SK-N-SH treated with all-trans-retinoic acid at 6 μM for 48 hours (cell line): Measurements from ENCODE around the gene RAB3IP.

Source experiments
- ATAC-seq: fragments of 200-7000 bp; cut with Tn5 transposase; 3 replicates; pipeline ENCODE4 v1.9.1; 2020; ENCODE audit warnings: mild to moderate bottlenecking, moderate library complexity
- ARNTL ChIP-seq: fragments of 450-650 bp; formaldehyde crosslinking; IDR thresholded peaks from 2 replicates; pipeline ENCODE4 v1.5.0; 2020; ENCODE audit warnings: low read depth, mild to moderate bottlenecking, moderate library complexity, borderline replicate concordance
- BACH2 ChIP-seq: fragments of 250-450 bp; sonication (Bioruptor Pico); IDR thresholded peaks from 2 replicates; pipeline ENCODE4 v1.9.0; 2021; ENCODE audit warnings: mild to moderate bottlenecking, borderline replicate concordance
- CSDC2 ChIP-seq: fragments of 250-450 bp; sonication (Bioruptor Pico); IDR thresholded peaks from 2 replicates; pipeline ENCODE4 v1.5.0; 2020; ENCODE audit warnings: mild to moderate bottlenecking, moderate library complexity
- ESRRG ChIP-seq: fragments of 250-450 bp; sonication (Bioruptor Pico); IDR thresholded peaks from 2 replicates; pipeline ENCODE4 v1.6.1; 2021; ENCODE audit warnings: mild to moderate bottlenecking
- GLIS3 ChIP-seq: fragments of 250-450 bp; sonication (Bioruptor Pico); IDR thresholded peaks from 2 replicates; pipeline ENCODE4 v1.5.0; 2020; ENCODE audit warnings: mild to moderate bottlenecking, moderate library complexity
- ISL1 ChIP-seq: fragments of 250-450 bp; sonication (Bioruptor Pico); IDR thresholded peaks from 2 replicates; pipeline ENCODE4 v2.1.2; 2022; ENCODE audit warnings: mild to moderate bottlenecking, moderate library complexity
- OSR1 ChIP-seq: fragments of 250-450 bp; sonication (Bioruptor Pico); IDR thresholded peaks from 2 replicates; pipeline ENCODE4 v1.8.0; 2022; ENCODE audit warnings: moderate library complexity, mild to moderate bottlenecking, inconsistent platforms
- RARB ChIP-seq: fragments of 250-450 bp; sonication (Bioruptor Pico); IDR thresholded peaks from 2 replicates; pipeline ENCODE4 v1.8.0; 2021; ENCODE audit warnings: mild to moderate bottlenecking, moderate library complexity
- SNAI2 ChIP-seq: fragments of 250-450 bp; sonication (Bioruptor Pico); IDR thresholded peaks from 2 replicates; pipeline ENCODE4 v1.5.0; 2020; ENCODE audit warnings: mild to moderate bottlenecking, moderate library complexity
- TCF4 ChIP-seq: fragments of 250-450 bp; sonication (Bioruptor Pico); IDR thresholded peaks from 2 replicates; pipeline ENCODE4 v1.8.0; 2021; ENCODE audit warnings: mild to moderate bottlenecking, moderate library complexity, borderline replicate concordance
- TOX ChIP-seq: fragments of 250-450 bp; sonication (Bioruptor Pico); IDR thresholded peaks from 2 replicates; pipeline ENCODE4 v1.8.0; 2021; ENCODE audit warnings: mild to moderate bottlenecking, moderate library complexity, borderline replicate concordance
- ZFP3 ChIP-seq: fragments of 250-450 bp; sonication (Bioruptor Pico); IDR thresholded peaks from 2 replicates; pipeline ENCODE4 v1.5.0; 2020; ENCODE audit warnings: mild to moderate bottlenecking, moderate library complexity
- ZNF565 ChIP-seq: fragments of 450-650 bp; formaldehyde crosslinking; conservative IDR thresholded peaks from 2 replicates; pipeline ENCODE4 v1.5.0; 2020; ENCODE audit warnings: low read depth, mild to moderate bottlenecking, moderate library complexity
- ZNF70 ChIP-seq: fragments of 450-650 bp; formaldehyde crosslinking; IDR thresholded peaks from 2 replicates; pipeline ENCODE4 v1.5.0; 2020; ENCODE audit warnings: mild to moderate bottlenecking, moderate library complexity
- ZNF8 ChIP-seq: fragments of 450-650 bp; formaldehyde crosslinking; IDR thresholded peaks from 2 replicates; pipeline ENCODE4 v1.5.0; 2020; ENCODE audit warnings: mild to moderate bottlenecking, moderate library complexity
- TF ChIP-seq, protein P1 (sequence below): fragments of 250-450 bp; sonication (Bioruptor Pico); IDR thresholded peaks from 2 replicates; pipeline ENCODE4 v1.8.0; 2020; ENCODE audit warnings: mild to moderate bottlenecking, moderate library complexity, borderline replicate concordance
- TF ChIP-seq, protein P2 (sequence below): fragments of 250-450 bp; sonication (Bioruptor Pico); IDR thresholded peaks from 2 replicates; pipeline ENCODE4 v1.5.0; 2020; ENCODE audit warnings: mild to moderate bottlenecking, moderate library complexity
- TF ChIP-seq, protein P3 (sequence below): fragments of 250-450 bp; sonication (Bioruptor Pico); IDR thresholded peaks from 2 replicates; pipeline ENCODE4 v1.5.1; 2021; ENCODE audit warnings: mild to moderate bottlenecking, moderate library complexity
- TF ChIP-seq, protein P4 (sequence below): fragments of 250-450 bp; sonication (Bioruptor Pico); IDR thresholded peaks from 2 replicates; pipeline ENCODE4 v1.8.0; 2021; ENCODE audit warnings: low read depth, mild to moderate bottlenecking, moderate library complexity, borderline replicate concordance

Gene RAB3IP

DNA sequence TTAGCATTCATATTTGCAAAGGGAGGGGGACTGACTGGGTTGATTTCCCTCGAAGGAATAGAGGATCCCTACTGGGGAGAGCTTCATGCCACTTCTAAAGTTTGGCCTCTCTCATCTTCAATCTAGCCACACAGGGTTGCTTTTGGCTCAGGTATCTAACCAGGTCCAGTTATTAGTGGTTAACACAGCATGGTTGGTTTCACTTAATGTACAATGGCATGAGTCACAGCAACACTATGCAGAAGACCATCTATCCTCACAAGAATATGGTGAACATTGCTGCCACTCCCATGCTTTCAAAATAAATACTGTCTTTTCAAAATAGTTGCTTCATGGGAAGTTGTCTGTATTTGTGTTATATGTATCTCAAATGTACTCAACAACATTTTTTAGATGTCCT lies 6.6 kb upstream of the RAB3IP start:
- ATAC-seq: no peak
- TF ChIP-seq ARNTL (no peak), TCF4 (CRISPR knock-in tag) (no peak), RARB (CRISPR knock-in tag) (no peak), SNAI2 (CRISPR knock-in tag) (no peak), CSDC2 (CRISPR knock-in tag) (no peak), ZFP3 (no peak), TOX (CRISPR knock-in tag) (no peak), ESRRG (CRISPR knock-in tag) (no peak), ZNF70 (no peak), ZNF565 (CRISPR knock-in tag) (no peak), OSR1 (CRISPR knock-in tag) (no peak), GLIS3 (CRISPR knock-in tag) (no peak)
- TF ChIP-seq, protein P1, sequence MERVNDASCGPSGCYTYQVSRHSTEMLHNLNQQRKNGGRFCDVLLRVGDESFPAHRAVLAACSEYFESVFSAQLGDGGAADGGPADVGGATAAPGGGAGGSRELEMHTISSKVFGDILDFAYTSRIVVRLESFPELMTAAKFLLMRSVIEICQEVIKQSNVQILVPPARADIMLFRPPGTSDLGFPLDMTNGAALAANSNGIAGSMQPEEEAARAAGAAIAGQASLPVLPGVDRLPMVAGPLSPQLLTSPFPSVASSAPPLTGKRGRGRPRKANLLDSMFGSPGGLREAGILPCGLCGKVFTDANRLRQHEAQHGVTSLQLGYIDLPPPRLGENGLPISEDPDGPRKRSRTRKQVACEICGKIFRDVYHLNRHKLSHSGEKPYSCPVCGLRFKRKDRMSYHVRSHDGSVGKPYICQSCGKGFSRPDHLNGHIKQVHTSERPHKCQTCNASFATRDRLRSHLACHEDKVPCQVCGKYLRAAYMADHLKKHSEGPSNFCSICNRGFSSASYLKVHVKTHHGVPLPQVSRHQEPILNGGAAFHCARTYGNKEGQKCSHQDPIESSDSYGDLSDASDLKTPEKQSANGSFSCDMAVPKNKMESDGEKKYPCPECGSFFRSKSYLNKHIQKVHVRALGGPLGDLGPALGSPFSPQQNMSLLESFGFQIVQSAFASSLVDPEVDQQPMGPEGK (CRISPR knock-in tag): no peak
- TF ChIP-seq, protein P2, sequence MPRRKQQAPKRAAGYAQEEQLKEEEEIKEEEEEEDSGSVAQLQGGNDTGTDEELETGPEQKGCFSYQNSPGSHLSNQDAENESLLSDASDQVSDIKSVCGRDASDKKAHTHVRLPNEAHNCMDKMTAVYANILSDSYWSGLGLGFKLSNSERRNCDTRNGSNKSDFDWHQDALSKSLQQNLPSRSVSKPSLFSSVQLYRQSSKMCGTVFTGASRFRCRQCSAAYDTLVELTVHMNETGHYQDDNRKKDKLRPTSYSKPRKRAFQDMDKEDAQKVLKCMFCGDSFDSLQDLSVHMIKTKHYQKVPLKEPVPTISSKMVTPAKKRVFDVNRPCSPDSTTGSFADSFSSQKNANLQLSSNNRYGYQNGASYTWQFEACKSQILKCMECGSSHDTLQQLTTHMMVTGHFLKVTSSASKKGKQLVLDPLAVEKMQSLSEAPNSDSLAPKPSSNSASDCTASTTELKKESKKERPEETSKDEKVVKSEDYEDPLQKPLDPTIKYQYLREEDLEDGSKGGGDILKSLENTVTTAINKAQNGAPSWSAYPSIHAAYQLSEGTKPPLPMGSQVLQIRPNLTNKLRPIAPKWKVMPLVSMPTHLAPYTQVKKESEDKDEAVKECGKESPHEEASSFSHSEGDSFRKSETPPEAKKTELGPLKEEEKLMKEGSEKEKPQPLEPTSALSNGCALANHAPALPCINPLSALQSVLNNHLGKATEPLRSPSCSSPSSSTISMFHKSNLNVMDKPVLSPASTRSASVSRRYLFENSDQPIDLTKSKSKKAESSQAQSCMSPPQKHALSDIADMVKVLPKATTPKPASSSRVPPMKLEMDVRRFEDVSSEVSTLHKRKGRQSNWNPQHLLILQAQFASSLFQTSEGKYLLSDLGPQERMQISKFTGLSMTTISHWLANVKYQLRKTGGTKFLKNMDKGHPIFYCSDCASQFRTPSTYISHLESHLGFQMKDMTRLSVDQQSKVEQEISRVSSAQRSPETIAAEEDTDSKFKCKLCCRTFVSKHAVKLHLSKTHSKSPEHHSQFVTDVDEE (CRISPR knock-in tag): no peak
- TF ChIP-seq, protein P3, sequence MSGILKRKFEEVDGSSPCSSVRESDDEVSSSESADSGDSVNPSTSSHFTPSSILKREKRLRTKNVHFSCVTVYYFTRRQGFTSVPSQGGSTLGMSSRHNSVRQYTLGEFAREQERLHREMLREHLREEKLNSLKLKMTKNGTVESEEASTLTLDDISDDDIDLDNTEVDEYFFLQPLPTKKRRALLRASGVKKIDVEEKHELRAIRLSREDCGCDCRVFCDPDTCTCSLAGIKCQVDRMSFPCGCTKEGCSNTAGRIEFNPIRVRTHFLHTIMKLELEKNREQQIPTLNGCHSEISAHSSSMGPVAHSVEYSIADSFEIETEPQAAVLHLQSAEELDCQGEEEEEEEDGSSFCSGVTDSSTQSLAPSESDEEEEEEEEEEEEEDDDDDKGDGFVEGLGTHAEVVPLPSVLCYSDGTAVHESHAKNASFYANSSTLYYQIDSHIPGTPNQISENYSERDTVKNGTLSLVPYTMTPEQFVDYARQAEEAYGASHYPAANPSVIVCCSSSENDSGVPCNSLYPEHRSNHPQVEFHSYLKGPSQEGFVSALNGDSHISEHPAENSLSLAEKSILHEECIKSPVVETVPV (CRISPR knock-in tag): no peak
- TF ChIP-seq, protein P4, sequence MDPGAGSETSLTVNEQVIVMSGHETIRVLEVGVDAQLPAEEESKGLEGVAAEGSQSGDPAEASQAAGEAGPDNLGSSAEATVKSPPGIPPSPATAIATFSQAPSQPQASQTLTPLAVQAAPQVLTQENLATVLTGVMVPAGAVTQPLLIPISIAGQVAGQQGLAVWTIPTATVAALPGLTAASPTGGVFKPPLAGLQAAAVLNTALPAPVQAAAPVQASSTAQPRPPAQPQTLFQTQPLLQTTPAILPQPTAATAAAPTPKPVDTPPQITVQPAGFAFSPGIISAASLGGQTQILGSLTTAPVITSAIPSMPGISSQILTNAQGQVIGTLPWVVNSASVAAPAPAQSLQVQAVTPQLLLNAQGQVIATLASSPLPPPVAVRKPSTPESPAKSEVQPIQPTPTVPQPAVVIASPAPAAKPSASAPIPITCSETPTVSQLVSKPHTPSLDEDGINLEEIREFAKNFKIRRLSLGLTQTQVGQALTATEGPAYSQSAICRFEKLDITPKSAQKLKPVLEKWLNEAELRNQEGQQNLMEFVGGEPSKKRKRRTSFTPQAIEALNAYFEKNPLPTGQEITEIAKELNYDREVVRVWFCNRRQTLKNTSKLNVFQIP: no peak
- TF ChIP-seq, all 23 proteins: peak for 0

DNA sequence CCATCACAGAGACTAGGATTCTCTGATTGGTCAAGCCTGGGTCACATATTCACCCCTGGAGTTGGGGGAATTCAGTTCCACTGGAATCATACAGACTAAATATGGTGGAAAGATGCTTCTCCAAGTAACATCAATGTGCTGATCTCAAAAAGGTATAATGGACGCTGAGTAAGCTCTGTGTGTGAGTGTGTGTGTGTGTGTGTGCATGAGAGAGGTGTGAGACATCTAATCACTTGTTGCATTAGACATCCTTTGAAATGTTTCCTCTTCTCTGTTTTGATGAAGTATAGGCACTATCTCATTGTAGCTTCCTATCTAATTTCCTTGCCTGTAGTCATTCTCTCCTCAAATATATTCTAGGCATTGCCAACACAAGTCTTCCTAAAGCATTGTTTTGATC lies 5.0 kb upstream of the RAB3IP start:
- TF ChIP-seq ISL1 (CRISPR knock-in tag): no peak
- TF ChIP-seq RARB (CRISPR knock-in tag): no peak
- no peak for ATAC-seq

DNA sequence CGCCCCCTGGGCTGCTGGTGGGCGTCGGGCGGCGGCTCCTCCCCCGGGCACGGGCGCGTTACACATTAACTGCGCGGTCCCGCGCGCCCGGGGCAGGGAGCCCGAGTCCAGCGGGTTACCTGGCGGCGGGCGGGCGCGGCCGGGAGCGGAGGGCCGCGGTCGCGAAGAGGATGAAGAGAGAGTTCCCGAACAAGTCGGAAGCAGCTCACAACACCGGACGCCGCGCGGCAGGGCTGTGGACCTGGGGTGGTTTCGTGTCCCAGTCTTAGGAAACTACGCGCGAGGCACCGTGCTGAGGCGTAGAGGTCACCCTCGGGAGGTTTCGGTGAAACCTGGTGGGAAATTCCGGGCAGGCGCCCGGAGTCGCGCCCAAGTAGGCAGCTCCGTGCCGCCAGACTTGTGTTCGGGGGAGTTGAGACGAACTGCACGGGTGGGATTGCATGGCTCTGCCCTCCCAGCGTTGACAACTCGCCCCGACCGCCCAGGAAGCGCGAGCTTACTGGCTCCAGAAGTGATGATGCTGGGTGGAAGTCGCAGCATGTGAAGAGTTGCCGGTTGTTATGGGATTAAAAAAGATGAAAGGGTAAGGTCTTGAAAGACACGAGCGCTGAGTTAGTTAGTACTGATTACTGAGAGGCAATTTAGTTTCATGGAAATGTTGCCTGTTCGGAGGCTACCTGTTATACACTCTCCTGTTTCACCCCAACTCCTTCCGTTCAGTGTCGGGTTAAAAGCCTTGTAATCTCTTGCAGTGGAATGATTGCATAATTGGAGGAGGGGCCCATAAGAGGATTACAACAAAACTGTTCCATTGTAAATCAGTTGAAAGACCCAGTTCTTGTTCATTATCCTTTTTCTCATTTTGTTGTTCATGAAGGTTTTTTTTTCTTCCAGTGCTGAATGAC lies 879 bp downstream of the RAB3IP start:
- ATAC-seq: peak; percentile 64
- TF ChIP-seq OSR1 (CRISPR knock-in tag) (no peak), RARB (CRISPR knock-in tag) (no peak)
- TF ChIP-seq, all 23 proteins: peak for 0

DNA sequence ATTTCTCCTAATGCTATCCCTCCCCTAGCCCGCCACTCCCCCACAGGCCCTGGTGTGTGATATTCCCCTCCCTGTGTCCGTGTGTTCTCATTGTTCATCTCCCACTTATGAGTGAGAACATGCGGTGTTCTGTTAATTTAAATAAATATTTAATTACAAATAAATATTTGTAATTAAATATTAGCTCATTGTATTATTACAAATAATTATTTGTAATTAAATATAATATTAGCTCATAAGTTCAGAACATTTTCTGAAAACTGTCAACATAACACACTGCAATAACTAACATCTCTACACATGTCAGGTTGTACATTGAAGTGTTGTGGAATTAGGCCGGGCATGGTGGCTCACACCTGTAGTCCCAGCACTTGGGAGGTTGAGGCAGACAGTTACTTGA lies 5.4 kb downstream of the RAB3IP start:
- ATAC-seq: no peak
- TF ChIP-seq ZNF70 (no peak), ISL1 (CRISPR knock-in tag) (no peak), BACH2 (CRISPR knock-in tag) (no peak), OSR1 (CRISPR knock-in tag) (no peak), CSDC2 (CRISPR knock-in tag) (no peak), GLIS3 (CRISPR knock-in tag) (no peak), RARB (CRISPR knock-in tag) (no peak), ZNF565 (CRISPR knock-in tag) (no peak), ZNF8 (no peak)
- TF ChIP-seq, all 23 proteins: peak for 0
